Vein endothelial cell (primary cell): ENCODE measurements around the gene SPTLC2. TPM values are rescaled to one million over a fixed set of nuclear protein-coding genes. Genes with fewer than 3 reads are reported as not detected.

Source experiments
- small RNA-seq: library from RNA; depleted of rRNA; stranded (forward); fragments of <200 nt; gene quantifications from one replicate; pipeline ENCODE3, GENCODE V24; 2012
- total RNA-seq: library from RNA; depleted of rRNA; stranded (reverse); fragments of >200 nt; gene quantifications from 2 replicates; pipeline ENCODE4 v1.2.3, GENCODE V29; 2012

The SPTLC2 gene
- 59.1 and 78.3 TPM in 2 replicates for total RNA-seq

GRCh38 chr14:77616454-77617229 is at the start of gene SPTLC2:
Gene SPTLC2, minus strand, starts transcription at chr14:77616637. Its CDS starts 58 bp downstream, at chr14:77616579.

GRCh38 chr14:77498120-77498979 is 118.1 kb downstream of the SPTLC2 start, which contains the start of gene ISM2:
Gene ISM2, minus strand, starts transcription at chr14:77498816. Its CDS starts 23 bp downstream, at chr14:77498793.

GRCh38 chr14:77457522-77458248 is 158.8 kb downstream of the SPTLC2 start, which contains the start of the genes AHSA1 and VIPAS39:
Gene AHSA1, plus strand, starts transcription at chr14:77458093. Its CDS starts 97 bp downstream, at chr14:77458190.
Gene VIPAS39, minus strand, starts transcription at chr14:77457601. Its CDS starts 3,499 bp downstream, at chr14:77454102.

Small RNA genes lying within 50 kb of the gene (small RNA-seq; reads per million reads assigned to genes)
- gene COX6CP11 (not detected), gene RF00404 (not detected), gene RN7SL587P (not detected)

Other genes with a start within 250 kb of the SPTLC2 start
- gene TMED8, start 239.5 kb downstream of the SPTLC2 start, total RNA-seq: 12.7 and 16.3 TPM in 2 replicates
- gene SAMD15, start 239.3 kb downstream of the SPTLC2 start, total RNA-seq: 0.98 and 1.6 TPM in 2 replicates
- gene NOXRED1, start 193.1 kb downstream of the SPTLC2 start, total RNA-seq: under 0.01 TPM in 1 of 2 replicates, not detected in the other
- 40.8 and 42.8 TPM in 2 replicates for gene VIPAS39, start 159.0 kb downstream of the SPTLC2 start, total RNA-seq
- 76.1 and 107 TPM in 2 replicates for gene AHSA1, start 158.5 kb downstream of the SPTLC2 start, total RNA-seq
- gene ISM2, start 117.8 kb downstream of the SPTLC2 start, total RNA-seq: under 0.01 and 0.10 TPM in 2 replicates
- 10.1 and 11.2 TPM in 2 replicates for gene ALKBH1, start 91.4 kb upstream of the SPTLC2 start, total RNA-seq
- 99.3 and 178 TPM in 2 replicates for gene SLIRP, start 91.5 kb upstream of the SPTLC2 start, total RNA-seq
- gene SNW1, start 144.5 kb upstream of the SPTLC2 start, total RNA-seq: 52.9 and 69.1 TPM in 2 replicates
- gene ADCK1, start 183.5 kb upstream of the SPTLC2 start, total RNA-seq: 3.6 and 5.6 TPM in 2 replicates